Upper lobe of left lung (tissue), 6 donors: ENCODE data around the gene USP24. TPM values are rescaled to one million over a fixed set of nuclear protein-coding genes. Genes with fewer than 3 reads are reported as not detected.
A peak's percentile ranks its signal among the peaks of the same experiment; 100 is the strongest.

Experiments used
- ATAC-seq, 2 donors: fragments of 200-7000 bp; cut with Tn5 transposase; one replicate each; pipeline ENCODE4 v1.9.1; 2022; ENCODE audit warnings: mild to moderate bottlenecking in 2 of 2, moderate library complexity in 2 of 2; ENCODE audit not compliant: low FRiP score in 2 of 2
- DNase-seq, 2 donors: peaks; one replicate each; pipeline ENCODE4 v3.0.0-alpha.2; 2019 to 2020
- H3K27ac ChIP-seq, 4 donors: fragments of 200-600 bp; sonication (generic); one replicate each; pipeline ENCODE4 v1.5.1; 2016 to 2019
- H3K27me3 ChIP-seq, 4 donors: fragments of 200-600 bp; sonication (generic); one replicate each; pipeline ENCODE4 v1.5.1; 2017 to 2019
- H3K36me3 ChIP-seq, 4 donors: fragments of 200-600 bp; sonication (generic); one replicate each; pipeline ENCODE4 v1.5.1; 2016 to 2019
- H3K4me1 ChIP-seq, 4 donors: fragments of 200-600 bp; sonication (generic); one replicate each; pipeline ENCODE4 v1.5.1; 2018 to 2019
- H3K4me3 ChIP-seq, 4 donors: fragments of 200-600 bp; sonication (generic); one replicate each; pipeline ENCODE4 v1.5.1; 2017 to 2019; ENCODE audit warnings: mild to moderate bottlenecking in 2 of 4, moderate library complexity in 1 of 4
- H3K9me3 ChIP-seq, 4 donors: fragments of 200-600 bp; sonication (generic); one replicate each; pipeline ENCODE4 v1.5.1; 2018 to 2019
- CTCF ChIP-seq, 6 experiments: fragments of 450-650 bp in 4 of 6; fragments of 200-600 bp in 2 of 6; sonication (generic) in 2 of 6; IDR thresholded peaks; one replicate each; pipeline ENCODE4 v1.5.1; 2016 to 2019; ENCODE audit warnings: antibody characterized with exemption in 6 of 6
- EP300 ChIP-seq, 4 donors: sonication (generic); formaldehyde crosslinking; IDR thresholded peaks; one replicate each; pipeline ENCODE4 v1.5.1; 2017; ENCODE audit warnings: antibody characterized with exemption in 4 of 4, control low read depth in 2 of 4
- POLR2A ChIP-seq, 4 donors: fragments of 450-650 bp; IDR thresholded peaks; one replicate each; pipeline ENCODE4 v1.5.1; 2016 to 2017; ENCODE audit warnings: antibody characterized with exemption in 4 of 4, mild to moderate bottlenecking in 2 of 4
- POLR2AphosphoS5 ChIP-seq, 2 donors: sonication (generic); formaldehyde crosslinking; IDR thresholded peaks; one replicate each; pipeline ENCODE4 v1.5.1; 2017; ENCODE audit warnings: antibody characterized with exemption in 2 of 2
- WGBS, 2 donors: methylation state at CpG; one replicate each; pipeline ENCODE4 v1.1.5; 2017 to 2018; 5-methylcytosine and 5-hydroxymethylcytosine counted together
- total RNA-seq, 6 donors: library from RNA; depleted of rRNA in 4 of 6; stranded (reverse); fragments of >200 nt in 4 of 6; gene quantifications; one replicate each; pipeline versions ENCODE4 v1.1.0 to v1.2.1, GENCODE V29; 2016 to 2021
- donor health status: DM: no; HTN: no; CAD: no; lungs with moderate emphysema.
- donor health status: DM: no; HTN: yes; CAD: no; lungs with severe emphysema.

The USP24 gene
- total RNA-seq, 6 donors from 2014 or later, result 31.9 to 57.6 (median 41.9) TPM

DNA sequence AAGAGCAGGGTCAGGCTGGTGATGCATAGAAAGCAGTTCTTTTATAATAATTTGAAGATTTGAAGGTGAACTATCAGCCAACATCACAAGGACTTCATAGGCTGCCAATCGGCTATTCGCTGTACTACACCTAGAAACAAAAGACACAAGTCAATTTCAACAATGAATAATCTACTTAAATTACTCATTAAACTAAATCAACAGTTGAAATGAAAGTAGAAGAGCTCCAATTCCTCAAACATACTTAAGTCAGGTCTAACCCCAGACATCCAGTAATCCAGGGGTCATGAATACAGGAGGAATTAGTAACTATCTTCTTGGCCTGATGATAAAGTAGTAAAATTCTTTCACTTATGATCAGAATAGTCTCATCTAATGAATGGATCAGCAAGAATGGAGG, 111.3 kb downstream of the USP24 start:
- H3K36me3 ChIP-seq, result peaks cover 27 to 97% (median 75%) of the 10 kb centered on the region in 4 donors
- 83 to 91% methylated on average over 2 of the region's 2 CpGs for WGBS, 2 donors

DNA sequence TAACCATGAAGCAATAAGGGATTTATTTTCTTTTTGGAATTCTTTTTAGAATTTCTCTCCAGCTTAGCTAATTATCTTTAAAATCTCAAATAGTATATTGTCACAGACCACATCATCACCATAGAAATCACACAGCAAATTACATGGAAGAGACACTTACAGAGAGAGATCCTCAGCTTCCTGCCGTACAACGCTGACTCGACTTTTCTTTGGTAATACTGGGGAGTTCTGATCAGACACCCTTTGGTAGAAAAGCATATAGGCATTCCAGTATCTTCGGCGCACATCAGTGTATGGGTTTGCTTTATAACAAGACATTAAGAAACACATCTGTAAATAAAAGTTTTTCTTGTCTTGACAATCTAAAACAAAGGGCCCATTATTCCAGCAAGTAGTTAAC, 120.1 kb downstream of the USP24 start:
- WGBS, 2 donors, result 91 to 95% methylated on average over 5 of the region's 5 CpGs
- H3K36me3 ChIP-seq, result peaks cover 18 to 100% (median 82%) of the 10 kb centered on the region in 4 donors
- no peak overlapping the region for H3K4me3 ChIP-seq
- DNase-seq (no peak), ATAC-seq (no peak)
- no peaks in the 10 kb centered on the region for H3K4me1 ChIP-seq
- H3K27me3 ChIP-seq, result no peaks in the 10 kb centered on the region
- H3K27ac ChIP-seq, result no peak overlapping the region
- no peak for TF ChIP-seq EP300 (IDR thresholded peaks at IDR 0.05)
- no peak for TF ChIP-seq POLR2A (IDR thresholded peaks at IDR 0.05)
- TF ChIP-seq CTCF (IDR thresholded peaks at IDR 0.05), result no peak
- TF ChIP-seq POLR2AphosphoS5 (IDR thresholded peaks at IDR 0.05), result no peak
- no peaks in the 10 kb centered on the region for H3K9me3 ChIP-seq

More for the DNA sequence above, 111.3 kb downstream of the USP24 start:
- no peak for DNase-seq
- H3K9me3 ChIP-seq, result no peaks in the 10 kb centered on the region
- no peaks in the 10 kb centered on the region for H3K4me1 ChIP-seq
- H3K27ac ChIP-seq, result no peak overlapping the region
- no peak overlapping the region for H3K4me3 ChIP-seq
- ATAC-seq, result no peak
- H3K27me3 ChIP-seq, result no peaks in the 10 kb centered on the region
- TF ChIP-seq POLR2A (IDR thresholded peaks at IDR 0.05) (no peak), POLR2AphosphoS5 (IDR thresholded peaks at IDR 0.05) (no peak), CTCF (IDR thresholded peaks at IDR 0.05) (no peak), EP300 (IDR thresholded peaks at IDR 0.05) (no peak)

GRCh38 chr1:55092475-55092874, 122.7 kb downstream of the USP24 start:
- no peak for TF ChIP-seq CTCF (IDR thresholded peaks at IDR 0.05)
- Histone ChIP-seq H3K9me3 (no peaks in the 10 kb centered on the region), H3K4me3 (no peak overlapping the region), H3K27me3 (no peaks in the 10 kb centered on the region), H3K4me1 (no peaks in the 10 kb centered on the region), H3K36me3 (peaks cover 21 to 100% (median 82%) of the 10 kb centered on the region in 4 donors), H3K27ac (no peak overlapping the region)
- DNase-seq, result no peak
- WGBS, 2 donors, result 85 to 94% methylated on average over 2 of the region's 2 CpGs
- no peak for ATAC-seq

DNA sequence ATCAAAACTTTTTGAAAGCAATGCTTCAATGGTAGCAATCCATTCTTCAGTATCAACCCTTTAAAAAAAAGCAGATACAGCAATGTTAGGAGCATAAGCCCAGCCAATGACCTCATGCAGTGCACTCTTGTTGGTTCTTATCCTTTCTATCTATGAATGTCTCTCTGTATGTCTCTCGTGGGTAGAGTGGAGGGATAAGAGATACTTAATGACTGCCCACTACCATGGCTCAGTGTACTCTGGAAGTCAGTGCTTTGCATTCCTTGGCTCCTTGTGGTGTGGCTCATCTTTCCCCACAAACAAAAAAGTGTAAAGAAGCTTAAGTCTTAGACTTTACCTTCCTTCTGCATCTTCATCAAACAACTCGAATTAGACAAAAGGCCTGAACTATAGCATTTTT, 125.5 kb downstream of the USP24 start:
- TF ChIP-seq CTCF (IDR thresholded peaks at IDR 0.05), result no peak
- no peak for TF ChIP-seq POLR2A (IDR thresholded peaks at IDR 0.05)
- TF ChIP-seq POLR2AphosphoS5 (IDR thresholded peaks at IDR 0.05), result no peak
- no peak for TF ChIP-seq EP300 (IDR thresholded peaks at IDR 0.05)
- Histone ChIP-seq H3K36me3 (peaks cover 29 to 99% (median 78%) of the 10 kb centered on the region in 4 donors), H3K4me3 (no peak overlapping the region), H3K27me3 (no peaks in the 10 kb centered on the region), H3K27ac (no peak overlapping the region), H3K4me1 (no peaks in the 10 kb centered on the region), H3K9me3 (no peaks in the 10 kb centered on the region)
- no peak for DNase-seq
- ATAC-seq, result no peak
- 89 to 94% methylated on average over 2 of the region's 2 CpGs for WGBS, 2 donors

- H3K4me3 ChIP-seq, result no peak overlapping the region
- no peak for TF ChIP-seq POLR2A (IDR thresholded peaks at IDR 0.05)
- TF ChIP-seq CTCF (IDR thresholded peaks at IDR 0.05), result no peak
- DNase-seq (no peak), ATAC-seq (peak in 1 of 2 donors; percentile 10)
- H3K4me1 ChIP-seq, result no peaks in the 10 kb centered on the region
- no peak overlapping the region for H3K27ac ChIP-seq
- H3K9me3 ChIP-seq, result no peaks in the 10 kb centered on the region
- peaks cover 34 to 99% (median 75%) of the 10 kb centered on the region in 4 donors for H3K36me3 ChIP-seq
- H3K27me3 ChIP-seq, result no peaks in the 10 kb centered on the region
- WGBS, 2 donors, result 56 to 68% methylated on average over 4 of the region's 4 CpGs
Measured at GRCh38 chr1:55088413-55088812, 126.8 kb downstream of the USP24 start.
